SU-DHL-6 (cell line): ENCODE results near the gene CIT.

Experiments
- CTCF ChIP-seq: fragments of 200-600 bp; sonication (generic); IDR thresholded peaks from one replicate; pipeline ENCODE4 v1.5.1; 2017; ENCODE audit warnings: antibody characterized with exemption, mild to moderate bottlenecking, low read length, moderate library complexity; ENCODE audit not compliant: insufficient read depth, poor library complexity, severe bottlenecking
- EZH2phosphoT487 ChIP-seq: fragments of 200-600 bp; sonication (generic), shearing (Covaris generic); conservative IDR thresholded peaks from 2 replicates; pipeline ENCODE4 v1.6.1; 2018; ENCODE audit warnings: mild to moderate bottlenecking, antibody characterized with exemption, low read length, moderate library complexity, mixed read lengths

GRCh38 chr12:119910586-119910985, 33.5 kb upstream of the CIT start:
- no peak for TF ChIP-seq EZH2phosphoT487
- TF ChIP-seq CTCF, result no peak
